ENCODE measurements around the gene MYL10.
"Not testable (repeated sequence)": the region's sequence is repeated elsewhere in the genome, so short reads cannot be mapped to it uniquely, and the experiment has no call there.

MYL10 gene

GRCh38 chr7:101608772-101609713 lies 20.1 kb downstream of the MYL10 start:
- TF ChIP-seq MAX (IDR thresholded peaks at IDR 0.05; ENCODE audit: low read depth, low read length) (no peak), POLR2A (IDR thresholded peaks at IDR 0.05; ENCODE audit: extremely low read depth, insufficient read length) (no peak), CTCF (IDR thresholded peaks at IDR 0.05; ENCODE audit: low read depth, low read length) (no peak), MYC (IDR thresholded peaks at IDR 0.05; ENCODE audit: low read depth, low read length) (no peak)
- no peak for DNase-seq (ENCODE audit: low read depth)
- H3K4me3 ChIP-seq (ENCODE audit: low read depth, low read length), result no peak overlapping the region

DNA sequence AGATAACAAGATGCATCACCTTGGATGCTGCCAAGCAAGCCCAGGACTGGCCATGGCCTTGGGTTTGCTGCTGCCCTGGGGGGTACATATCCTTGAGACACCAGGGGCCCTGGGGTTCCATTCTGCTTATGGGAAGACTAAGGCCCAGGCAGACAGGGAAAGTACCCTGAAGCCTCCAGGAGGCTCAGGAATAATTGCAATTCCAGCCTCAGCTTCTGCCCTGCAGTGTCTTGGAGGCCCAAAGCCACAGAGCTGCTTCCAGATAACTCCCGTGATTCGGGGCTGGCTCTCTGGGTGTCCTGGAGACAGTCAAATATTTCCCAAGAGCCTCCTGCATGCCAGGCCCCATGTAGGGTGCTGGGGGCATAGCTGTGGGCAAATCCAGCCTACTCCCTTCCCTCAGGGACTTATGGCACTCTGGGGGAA lies 22.6 kb downstream of the MYL10 start:
- no peak for TF ChIP-seq MYC (IDR thresholded peaks at IDR 0.05; ENCODE audit: low read depth, low read length)
- TF ChIP-seq MAX (IDR thresholded peaks at IDR 0.05; ENCODE audit: low read depth, low read length), result no peak
- TF ChIP-seq POLR2A (IDR thresholded peaks at IDR 0.05; ENCODE audit: extremely low read depth, insufficient read length), result no peak
- TF ChIP-seq CTCF (IDR thresholded peaks at IDR 0.05; ENCODE audit: low read depth, low read length), result no peak
- no peak for DNase-seq (ENCODE audit: low read depth)
- no peak overlapping the region for H3K4me3 ChIP-seq (ENCODE audit: low read depth, low read length)

DNA sequence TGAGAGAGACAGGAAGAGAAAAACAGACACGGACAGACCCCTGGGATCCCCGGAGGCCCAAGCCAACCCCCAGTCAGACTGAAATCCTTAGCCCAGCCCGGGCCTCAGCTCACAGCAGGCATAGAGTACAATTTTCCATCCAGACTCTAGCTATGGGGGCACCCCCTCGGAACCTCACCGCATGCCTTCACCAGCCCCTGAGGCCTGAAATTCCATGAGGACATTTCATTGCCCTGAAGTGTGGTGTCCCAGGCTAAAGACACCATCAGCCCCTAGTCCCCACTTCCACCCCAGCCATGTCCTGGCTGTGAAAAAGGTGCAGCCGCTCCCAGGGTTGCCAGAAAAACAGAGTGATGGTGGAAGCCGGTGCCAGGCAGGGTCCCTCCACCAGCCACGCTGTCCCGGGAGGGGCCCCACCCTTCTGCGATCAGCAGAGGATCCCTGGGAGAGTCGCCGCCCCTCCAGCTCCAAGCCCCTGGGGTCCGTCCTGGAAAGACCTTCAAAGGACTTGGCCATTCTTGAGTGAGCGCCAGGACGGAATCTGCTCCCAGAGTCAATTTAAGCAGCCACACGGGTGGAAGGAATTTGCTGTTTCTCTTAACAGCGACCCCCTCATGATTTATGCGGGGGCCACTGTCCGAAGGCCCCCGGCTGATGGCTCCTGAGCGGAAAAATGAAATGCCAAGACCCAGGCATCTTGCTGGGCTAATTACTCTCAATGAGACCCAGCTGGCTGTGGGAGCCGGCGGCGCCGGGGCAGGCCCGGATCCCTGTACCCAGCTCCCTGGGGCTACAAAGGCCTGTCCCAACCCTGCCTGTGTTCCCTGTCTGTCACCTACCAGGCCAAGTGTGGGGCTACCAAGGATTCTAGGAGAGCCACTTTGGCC lies 23.2 kb downstream of the MYL10 start:
- no peak for TF ChIP-seq CTCF (IDR thresholded peaks at IDR 0.05; ENCODE audit: low read depth, low read length)
- TF ChIP-seq MAX (IDR thresholded peaks at IDR 0.05; ENCODE audit: low read depth, low read length), result no peak
- no peak for TF ChIP-seq MYC (IDR thresholded peaks at IDR 0.05; ENCODE audit: low read depth, low read length)
- TF ChIP-seq POLR2A (IDR thresholded peaks at IDR 0.05; ENCODE audit: extremely low read depth, insufficient read length), result no peak
- no peak for DNase-seq (ENCODE audit: low read depth)
- H3K4me3 ChIP-seq (ENCODE audit: low read depth, low read length), result no peak overlapping the region

GRCh38 chr7:101604934-101605332 lies 24.2 kb downstream of the MYL10 start:
- not testable (repeated sequence) for DNase-seq (ENCODE audit: low read depth)

GRCh38 chr7:101604331-101604933 lies 24.7 kb downstream of the MYL10 start:
- TF ChIP-seq POLR2A (IDR thresholded peaks at IDR 0.05; ENCODE audit: extremely low read depth, insufficient read length), result no peak
- TF ChIP-seq MAX (IDR thresholded peaks at IDR 0.05; ENCODE audit: low read depth, low read length), result no peak
- no peak for TF ChIP-seq CTCF (IDR thresholded peaks at IDR 0.05; ENCODE audit: low read depth, low read length)
- no peak for TF ChIP-seq MYC (IDR thresholded peaks at IDR 0.05; ENCODE audit: low read depth, low read length)
- no peak for DNase-seq (ENCODE audit: low read depth)
- H3K4me3 ChIP-seq (ENCODE audit: low read depth, low read length), result no peak overlapping the region

More at GRCh38 chr7:101604934-101605332, 24.2 kb downstream of the MYL10 start:
- H3K4me3 ChIP-seq (ENCODE audit: low read depth, low read length), result not testable (repeated sequence)

Measured in NB4 (cell line).